ENCODE measurements around the gene HIGD2A. TPM values are rescaled to one million over a fixed set of nuclear protein-coding genes. Genes with fewer than 3 reads are reported as not detected.

The HIGD2A gene
- total and polyA plus RNA-seq, 4 donors: 18.4 to 127 (median 67.8) TPM

DNA sequence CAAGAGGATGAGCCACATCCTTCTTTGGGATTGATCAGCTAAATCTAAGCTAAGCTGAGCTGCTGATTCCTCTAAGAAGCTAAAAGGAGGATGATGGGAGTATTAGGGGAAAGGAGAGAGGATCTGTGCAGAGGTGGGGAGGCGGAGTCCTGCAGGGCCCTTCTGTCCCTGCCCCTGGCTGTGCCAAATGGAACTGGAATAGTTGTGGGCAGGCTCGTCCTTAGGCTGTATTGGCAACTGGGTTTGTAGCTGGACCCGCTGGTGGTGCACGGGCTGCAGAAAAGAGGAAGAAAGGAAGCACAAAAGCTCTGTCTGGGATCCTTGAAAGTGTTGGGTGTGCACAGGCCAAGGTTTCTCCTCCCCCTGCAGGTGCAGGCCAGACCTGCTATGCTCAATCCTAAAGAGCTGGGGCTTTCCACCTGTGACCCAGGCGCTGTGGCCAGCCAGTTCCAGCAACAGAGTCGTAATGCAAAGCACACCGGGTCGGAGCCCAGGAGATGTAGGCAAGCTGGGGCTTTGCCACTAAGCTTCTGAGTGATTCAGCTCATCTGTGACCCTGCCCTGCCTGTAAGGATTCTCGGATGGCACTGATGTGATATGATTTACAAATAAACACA, 18.0 kb downstream of the HIGD2A start:
- DNase-seq (ENCODE audit: low spot score): no peak
- H3K36me3 ChIP-seq (ENCODE audit: control insufficient read depth in 4 of 4, insufficient read depth in 3 of 4, low read depth in 1 of 4, low read length in 3 of 4): peaks cover 3 to 28% (median 8%) of the 10 kb centered on the region in 4 donors
- no peaks in the 10 kb centered on the region for H3K9me3 ChIP-seq (ENCODE audit: control insufficient read depth in 4 of 4, low read length in 3 of 4)
- H3K27ac ChIP-seq (ENCODE audit: low read depth in 1 of 2, low read length in 2 of 2): no peak overlapping the region
- H3K9ac ChIP-seq (ENCODE audit: low read depth in 1 of 2, low read length in 2 of 2): no peak overlapping the region
- H3K27me3 ChIP-seq (ENCODE audit: control insufficient read depth in 4 of 4, insufficient read depth in 4 of 4, low read length in 3 of 4): no peaks in the 10 kb centered on the region
- TF ChIP-seq, protein P1, sequence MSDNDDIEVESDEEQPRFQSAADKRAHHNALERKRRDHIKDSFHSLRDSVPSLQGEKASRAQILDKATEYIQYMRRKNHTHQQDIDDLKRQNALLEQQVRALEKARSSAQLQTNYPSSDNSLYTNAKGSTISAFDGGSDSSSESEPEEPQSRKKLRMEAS (IDR thresholded peaks at IDR 0.05): no peak
- TF ChIP-seq EGR1 (IDR thresholded peaks at IDR 0.05; ENCODE audit: low read depth in 2 of 2) (no peak), NR2F2 (IDR thresholded peaks at IDR 0.05) (no peak), JUND (IDR thresholded peaks at IDR 0.05) (no peak), TAF1 (conservative IDR thresholded peaks at IDR 0.05) (no peak), SP1 (IDR thresholded peaks at IDR 0.05) (no peak), FOXA2 (IDR thresholded peaks at IDR 0.05) (no peak), HNF4G (IDR thresholded peaks at IDR 0.05) (no peak), RAD21 (IDR thresholded peaks at IDR 0.05) (no peak), FOXA1 (IDR thresholded peaks at IDR 0.05) (no peak), GABPA (IDR thresholded peaks at IDR 0.05 in 1 of 2, conservative IDR thresholded peaks at IDR 0.05 in 1 of 2) (no peak), HNF4A (conservative IDR thresholded peaks at IDR 0.05) (no peak)
- TF ChIP-seq, protein P2, sequence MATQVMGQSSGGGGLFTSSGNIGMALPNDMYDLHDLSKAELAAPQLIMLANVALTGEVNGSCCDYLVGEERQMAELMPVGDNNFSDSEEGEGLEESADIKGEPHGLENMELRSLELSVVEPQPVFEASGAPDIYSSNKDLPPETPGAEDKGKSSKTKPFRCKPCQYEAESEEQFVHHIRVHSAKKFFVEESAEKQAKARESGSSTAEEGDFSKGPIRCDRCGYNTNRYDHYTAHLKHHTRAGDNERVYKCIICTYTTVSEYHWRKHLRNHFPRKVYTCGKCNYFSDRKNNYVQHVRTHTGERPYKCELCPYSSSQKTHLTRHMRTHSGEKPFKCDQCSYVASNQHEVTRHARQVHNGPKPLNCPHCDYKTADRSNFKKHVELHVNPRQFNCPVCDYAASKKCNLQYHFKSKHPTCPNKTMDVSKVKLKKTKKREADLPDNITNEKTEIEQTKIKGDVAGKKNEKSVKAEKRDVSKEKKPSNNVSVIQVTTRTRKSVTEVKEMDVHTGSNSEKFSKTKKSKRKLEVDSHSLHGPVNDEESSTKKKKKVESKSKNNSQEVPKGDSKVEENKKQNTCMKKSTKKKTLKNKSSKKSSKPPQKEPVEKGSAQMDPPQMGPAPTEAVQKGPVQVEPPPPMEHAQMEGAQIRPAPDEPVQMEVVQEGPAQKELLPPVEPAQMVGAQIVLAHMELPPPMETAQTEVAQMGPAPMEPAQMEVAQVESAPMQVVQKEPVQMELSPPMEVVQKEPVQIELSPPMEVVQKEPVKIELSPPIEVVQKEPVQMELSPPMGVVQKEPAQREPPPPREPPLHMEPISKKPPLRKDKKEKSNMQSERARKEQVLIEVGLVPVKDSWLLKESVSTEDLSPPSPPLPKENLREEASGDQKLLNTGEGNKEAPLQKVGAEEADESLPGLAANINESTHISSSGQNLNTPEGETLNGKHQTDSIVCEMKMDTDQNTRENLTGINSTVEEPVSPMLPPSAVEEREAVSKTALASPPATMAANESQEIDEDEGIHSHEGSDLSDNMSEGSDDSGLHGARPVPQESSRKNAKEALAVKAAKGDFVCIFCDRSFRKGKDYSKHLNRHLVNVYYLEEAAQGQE (IDR thresholded peaks at IDR 0.05): no peak
- TF ChIP-seq, protein P3, sequence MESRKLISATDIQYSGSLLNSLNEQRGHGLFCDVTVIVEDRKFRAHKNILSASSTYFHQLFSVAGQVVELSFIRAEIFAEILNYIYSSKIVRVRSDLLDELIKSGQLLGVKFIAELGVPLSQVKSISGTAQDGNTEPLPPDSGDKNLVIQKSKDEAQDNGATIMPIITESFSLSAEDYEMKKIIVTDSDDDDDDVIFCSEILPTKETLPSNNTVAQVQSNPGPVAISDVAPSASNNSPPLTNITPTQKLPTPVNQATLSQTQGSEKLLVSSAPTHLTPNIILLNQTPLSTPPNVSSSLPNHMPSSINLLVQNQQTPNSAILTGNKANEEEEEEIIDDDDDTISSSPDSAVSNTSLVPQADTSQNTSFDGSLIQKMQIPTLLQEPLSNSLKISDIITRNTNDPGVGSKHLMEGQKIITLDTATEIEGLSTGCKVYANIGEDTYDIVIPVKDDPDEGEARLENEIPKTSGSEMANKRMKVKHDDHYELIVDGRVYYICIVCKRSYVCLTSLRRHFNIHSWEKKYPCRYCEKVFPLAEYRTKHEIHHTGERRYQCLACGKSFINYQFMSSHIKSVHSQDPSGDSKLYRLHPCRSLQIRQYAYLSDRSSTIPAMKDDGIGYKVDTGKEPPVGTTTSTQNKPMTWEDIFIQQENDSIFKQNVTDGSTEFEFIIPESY (IDR thresholded peaks at IDR 0.05): no peak
- TF ChIP-seq, protein P4, sequence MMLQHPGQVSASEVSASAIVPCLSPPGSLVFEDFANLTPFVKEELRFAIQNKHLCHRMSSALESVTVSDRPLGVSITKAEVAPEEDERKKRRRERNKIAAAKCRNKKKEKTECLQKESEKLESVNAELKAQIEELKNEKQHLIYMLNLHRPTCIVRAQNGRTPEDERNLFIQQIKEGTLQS (IDR thresholded peaks at IDR 0.05): no peak
- WGBS: 89% methylated on average over 9 of the region's 9 CpGs
- no peak overlapping the region for H3K4me3 ChIP-seq (ENCODE audit: low read depth in 1 of 3, low read length in 3 of 3)
- peaks cover 0 to 3% (median 2%) of the 10 kb centered on the region in 4 donors for H3K4me1 ChIP-seq (ENCODE audit: control insufficient read depth in 4 of 4, insufficient read depth in 4 of 4, low read length in 3 of 4)

DNA sequence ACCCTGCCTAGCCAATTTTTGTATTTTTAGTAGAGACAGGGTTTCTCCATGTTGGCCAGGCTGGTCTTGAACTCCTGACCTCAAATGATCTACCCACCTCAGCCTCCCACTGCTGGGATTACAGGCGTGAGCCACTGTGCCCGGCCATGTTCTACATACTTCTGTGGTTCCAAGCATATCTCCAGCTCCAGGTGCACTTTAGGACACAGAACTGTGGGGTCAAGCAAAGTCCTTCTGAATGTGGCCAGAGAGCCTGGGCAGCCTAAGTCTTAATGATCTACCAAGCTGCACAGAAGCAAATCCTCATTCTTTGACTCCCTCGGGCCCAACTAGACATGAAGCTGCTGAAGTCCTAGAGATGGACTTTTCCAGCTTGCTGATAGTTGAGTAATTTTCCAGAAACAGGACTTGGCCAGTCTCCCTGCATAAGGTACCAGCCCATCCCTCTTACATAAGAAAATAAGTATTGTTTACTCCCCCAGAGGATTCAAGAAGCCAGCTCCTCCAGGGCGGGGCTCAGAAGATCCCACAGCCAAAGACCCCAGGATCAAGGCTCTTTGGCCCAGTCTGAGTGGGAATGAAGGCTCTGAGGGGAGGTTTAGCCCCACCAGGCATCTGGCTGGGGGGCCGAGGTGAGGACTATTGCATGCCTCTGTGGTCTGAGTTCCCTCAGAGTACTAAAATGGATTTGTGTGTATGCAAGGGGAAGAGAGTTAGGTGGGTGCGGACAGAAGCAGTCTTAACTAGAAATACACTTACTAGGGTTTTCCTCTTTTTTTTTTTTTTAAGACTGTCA, 19.1 kb downstream of the HIGD2A start:
- peaks cover 5 to 28% (median 8%) of the 10 kb centered on the region in 4 donors for H3K36me3 ChIP-seq (ENCODE audit: control insufficient read depth in 4 of 4, insufficient read depth in 3 of 4, low read depth in 1 of 4, low read length in 3 of 4)
- no peaks in the 10 kb centered on the region for H3K27me3 ChIP-seq (ENCODE audit: control insufficient read depth in 4 of 4, insufficient read depth in 4 of 4, low read length in 3 of 4)
- H3K9ac ChIP-seq (ENCODE audit: low read depth in 1 of 2, low read length in 2 of 2): no peak overlapping the region
- 97% methylated on average over 6 of the region's 6 CpGs for WGBS
- no peak overlapping the region for H3K27ac ChIP-seq (ENCODE audit: low read depth in 1 of 2, low read length in 2 of 2)
- H3K4me3 ChIP-seq (ENCODE audit: low read depth in 1 of 3, low read length in 3 of 3): no peak overlapping the region
- H3K9me3 ChIP-seq (ENCODE audit: control insufficient read depth in 4 of 4, low read length in 3 of 4): no peaks in the 10 kb centered on the region
- DNase-seq (ENCODE audit: low spot score): no peak
- peaks cover 0 to 1% (median under 1%) of the 10 kb centered on the region in 4 donors for H3K4me1 ChIP-seq (ENCODE audit: control insufficient read depth in 4 of 4, insufficient read depth in 4 of 4, low read length in 3 of 4)
- TF ChIP-seq HNF4G (IDR thresholded peaks at IDR 0.05): no peak
- TF ChIP-seq YY1 (IDR thresholded peaks at IDR 0.05): no peak
- no peak for TF ChIP-seq RXRA (IDR thresholded peaks at IDR 0.05)
- no peak for TF ChIP-seq EGR1 (IDR thresholded peaks at IDR 0.05; ENCODE audit: low read depth in 2 of 2)
- no peak for TF ChIP-seq NR2F2 (IDR thresholded peaks at IDR 0.05)
- TF ChIP-seq JUND (IDR thresholded peaks at IDR 0.05): no peak
- TF ChIP-seq, protein P2 (IDR thresholded peaks at IDR 0.05): no peak
- TF ChIP-seq, protein P1 (IDR thresholded peaks at IDR 0.05): no peak
- TF ChIP-seq HNF4A (conservative IDR thresholded peaks at IDR 0.05): no peak
- TF ChIP-seq RAD21 (IDR thresholded peaks at IDR 0.05): no peak
- no peak for TF ChIP-seq GABPA (IDR thresholded peaks at IDR 0.05 in 1 of 2, conservative IDR thresholded peaks at IDR 0.05 in 1 of 2)
- TF ChIP-seq, protein P3 (IDR thresholded peaks at IDR 0.05): no peak

All from liver (tissue), 9 donors.